Activated CD8-positive, alpha-beta T cell treated with anti-CD3 and anti-CD28 coated beads, Interleukin-2, amount 10 ng/mL, durations not matched to agents 7 days and 5 days (primary cell): ENCODE data around the gene AQP12A. TPM values are rescaled to one million over a fixed set of nuclear protein-coding genes. Genes with fewer than 3 reads are reported as not detected.
"Not testable (repeated sequence)": the region's sequence is repeated elsewhere in the genome, so short reads cannot be mapped to it uniquely, and the experiment has no call there.

Experiments used
- ATAC-seq: fragments of 150-1000 bp; cut with Tn5 transposase; one replicate; pipeline ENCODE4 v1.10.0; 2021; ENCODE audit warnings: moderate library complexity
- CTCF ChIA-PET: fragments of 350-600 bp; sonication (Branson Sonifier 250); formaldehyde crosslinking; loops from one replicate; lab custom pipeline; 2021; ENCODE audit warnings: antibody characterized with exemption; lab: Charles Lee
- POLR2A ChIA-PET: fragments of 350-600 bp; sonication (Branson Sonifier 250); formaldehyde crosslinking; loops from one replicate; lab custom pipeline; 2021; ENCODE audit warnings: antibody characterized with exemption; lab: Charles Lee
- DNase-seq: peaks from one replicate; pipeline ENCODE4 v3.0.0-alpha.2; 2020
- H3K27ac Mint-ChIP-seq: one replicate; pipeline ENCODE4 v1.8.0; 2021; ENCODE audit warnings: mild to moderate bottlenecking, mixed read lengths
- H3K27me3 Mint-ChIP-seq: one replicate; pipeline ENCODE4 v1.8.0; 2021; ENCODE audit warnings: low read depth, mixed read lengths
- H3K36me3 Mint-ChIP-seq: one replicate; pipeline ENCODE4 v1.8.0; 2021; ENCODE audit warnings: low read depth, mixed read lengths
- H3K4me1 Mint-ChIP-seq: one replicate; pipeline ENCODE4 v1.8.0; 2021; ENCODE audit warnings: low read depth, mixed read lengths
- H3K4me3 Mint-ChIP-seq: one replicate; pipeline ENCODE4 v1.8.0; 2021; ENCODE audit warnings: mild to moderate bottlenecking, mixed read lengths
- H3K9me3 Mint-ChIP-seq: one replicate; pipeline ENCODE4 v1.8.0; 2022; ENCODE audit warnings: mixed read lengths; ENCODE audit not compliant: insufficient read depth
- total RNA-seq, 2 experiments: library from RNA; stranded (reverse); gene quantifications; one replicate each; pipeline ENCODE4 v1.2.3, GENCODE V29; 2021

AQP12A gene
- total RNA-seq, 2 experiments from 2014 or later: not detected

GRCh38 chr2:240694304-240694703, 2.6 kb downstream of the AQP12A start:
- H3K4me3 Mint-ChIP-seq, H3K27me3 Mint-ChIP-seq, H3K9me3 Mint-ChIP-seq, CTCF ChIA-PET, ATAC-seq, H3K27ac Mint-ChIP-seq, H3K36me3 Mint-ChIP-seq, H3K4me1 Mint-ChIP-seq, POLR2A ChIA-PET, DNase-seq: not testable (repeated sequence)

- POLR2A ChIA-PET, ATAC-seq, H3K4me1 Mint-ChIP-seq, H3K4me3 Mint-ChIP-seq, CTCF ChIA-PET, H3K27ac Mint-ChIP-seq, DNase-seq, H3K9me3 Mint-ChIP-seq, H3K36me3 Mint-ChIP-seq, H3K27me3 Mint-ChIP-seq: not testable (repeated sequence)
Observed at GRCh38 chr2:240695593-240695992, 3.9 kb downstream of the AQP12A start.

GRCh38 chr2:240696469-240696868, 4.8 kb downstream of the AQP12A start:
- DNase-seq, ATAC-seq, H3K36me3 Mint-ChIP-seq, H3K9me3 Mint-ChIP-seq, H3K27me3 Mint-ChIP-seq, H3K27ac Mint-ChIP-seq, H3K4me1 Mint-ChIP-seq, CTCF ChIA-PET, H3K4me3 Mint-ChIP-seq, POLR2A ChIA-PET: not testable (repeated sequence)

GRCh38 chr2:240698852-240699561, 7.3 kb downstream of the AQP12A start:
- H3K27me3 Mint-ChIP-seq, H3K4me3 Mint-ChIP-seq, DNase-seq, ATAC-seq, CTCF ChIA-PET, H3K4me1 Mint-ChIP-seq, POLR2A ChIA-PET, H3K27ac Mint-ChIP-seq, H3K36me3 Mint-ChIP-seq, H3K9me3 Mint-ChIP-seq: not testable (repeated sequence)

DNA sequence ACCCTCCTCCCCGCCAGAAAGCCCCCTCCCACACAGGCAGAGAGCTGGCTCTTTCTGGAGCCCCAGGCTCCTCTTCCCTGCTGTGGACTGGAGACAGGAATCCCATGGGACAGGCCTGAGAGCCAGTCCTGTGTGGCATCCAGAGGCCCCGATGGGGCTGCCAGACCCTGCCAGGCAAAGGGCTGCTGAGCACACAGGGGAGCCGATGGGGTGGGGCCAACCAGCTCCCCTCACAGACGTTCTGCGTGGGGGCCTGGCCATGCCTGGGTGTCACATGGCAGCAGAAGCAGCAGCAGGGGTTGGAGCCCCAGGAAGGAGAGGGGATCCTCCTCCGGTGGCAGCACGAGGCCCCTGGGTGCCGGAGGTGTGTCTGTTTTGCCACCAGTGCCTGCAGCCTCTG, 8.2 kb downstream of the AQP12A start:
- CTCF ChIA-PET, H3K27me3 Mint-ChIP-seq, POLR2A ChIA-PET, ATAC-seq, H3K27ac Mint-ChIP-seq, H3K4me3 Mint-ChIP-seq, H3K36me3 Mint-ChIP-seq, H3K9me3 Mint-ChIP-seq, DNase-seq: not testable (repeated sequence)
- H3K4me1 Mint-ChIP-seq: peaks cover 13% of the 10 kb centered on the region

DNA sequence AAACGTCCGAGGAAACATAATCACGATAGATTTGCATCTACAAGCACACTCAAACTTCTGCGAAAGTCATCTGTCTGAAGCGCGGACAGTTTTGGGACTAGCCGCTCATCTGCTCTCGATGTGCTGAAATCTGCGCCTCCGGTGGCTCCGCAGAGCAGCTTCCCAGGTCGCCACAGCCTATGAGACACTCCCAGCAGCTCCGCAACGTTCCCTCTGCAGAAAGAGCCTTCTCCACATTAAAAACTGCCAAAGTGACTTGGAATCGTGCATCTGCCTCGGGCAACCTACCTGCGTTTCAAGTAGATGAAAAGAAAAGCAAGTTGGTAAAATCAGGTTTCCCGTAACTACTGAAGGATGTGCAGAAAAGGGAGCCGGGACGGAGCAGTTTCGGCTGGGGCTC, 8.9 kb downstream of the AQP12A start:
- H3K9me3 Mint-ChIP-seq, ATAC-seq, DNase-seq, H3K27ac Mint-ChIP-seq, POLR2A ChIA-PET, H3K4me3 Mint-ChIP-seq, H3K36me3 Mint-ChIP-seq, CTCF ChIA-PET: not testable (repeated sequence)
- Mint-ChIP-seq H3K4me1 (peaks cover 20% of the 10 kb centered on the region), H3K27me3 (peaks cover 12% of the 10 kb centered on the region)

DNA sequence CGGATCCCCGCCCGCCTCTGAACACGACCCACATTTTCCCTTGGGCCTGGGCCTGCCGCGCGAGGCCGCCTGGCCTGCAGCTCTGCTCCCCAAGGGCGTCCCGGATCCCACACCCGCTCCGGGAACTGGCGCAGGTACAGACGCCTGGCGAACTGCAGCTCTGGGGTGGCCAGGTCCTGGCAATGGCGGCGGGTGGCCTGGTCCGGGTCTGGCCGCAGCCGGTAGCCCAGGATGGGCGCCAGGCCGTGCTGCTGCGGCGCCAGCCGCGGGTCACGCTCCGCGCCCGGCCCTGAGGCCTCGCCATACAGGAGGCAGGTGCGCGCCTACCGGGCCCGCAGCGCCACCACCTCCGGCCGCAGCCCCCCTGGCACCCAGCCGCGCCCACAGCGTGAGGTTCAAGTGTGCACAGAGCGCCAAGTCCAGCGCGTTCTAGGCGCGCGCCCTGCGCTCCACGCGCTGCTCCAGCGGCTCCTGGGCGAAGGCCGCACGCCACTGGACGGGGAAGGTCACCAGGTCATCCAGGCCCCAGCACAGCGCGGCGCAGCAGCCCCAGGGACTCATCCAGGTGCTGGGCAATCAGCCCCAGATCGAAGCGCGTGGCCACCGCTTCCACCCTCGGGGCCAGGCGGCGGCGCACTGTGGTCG, 9.5 kb downstream of the AQP12A start:
- Mint-ChIP-seq H3K27ac (no peak overlapping the region), H3K36me3 (no peaks in the 10 kb centered on the region), H3K9me3 (no peaks in the 10 kb centered on the region), H3K27me3 (peaks cover 13% of the 10 kb centered on the region), H3K4me3 (no peak overlapping the region), H3K4me1 (peaks cover 21% of the 10 kb centered on the region)
- ChIA-PET POLR2A (no interaction called here), CTCF (no interaction called here)
- DNase-seq: no peak
- no peak for ATAC-seq

DNA sequence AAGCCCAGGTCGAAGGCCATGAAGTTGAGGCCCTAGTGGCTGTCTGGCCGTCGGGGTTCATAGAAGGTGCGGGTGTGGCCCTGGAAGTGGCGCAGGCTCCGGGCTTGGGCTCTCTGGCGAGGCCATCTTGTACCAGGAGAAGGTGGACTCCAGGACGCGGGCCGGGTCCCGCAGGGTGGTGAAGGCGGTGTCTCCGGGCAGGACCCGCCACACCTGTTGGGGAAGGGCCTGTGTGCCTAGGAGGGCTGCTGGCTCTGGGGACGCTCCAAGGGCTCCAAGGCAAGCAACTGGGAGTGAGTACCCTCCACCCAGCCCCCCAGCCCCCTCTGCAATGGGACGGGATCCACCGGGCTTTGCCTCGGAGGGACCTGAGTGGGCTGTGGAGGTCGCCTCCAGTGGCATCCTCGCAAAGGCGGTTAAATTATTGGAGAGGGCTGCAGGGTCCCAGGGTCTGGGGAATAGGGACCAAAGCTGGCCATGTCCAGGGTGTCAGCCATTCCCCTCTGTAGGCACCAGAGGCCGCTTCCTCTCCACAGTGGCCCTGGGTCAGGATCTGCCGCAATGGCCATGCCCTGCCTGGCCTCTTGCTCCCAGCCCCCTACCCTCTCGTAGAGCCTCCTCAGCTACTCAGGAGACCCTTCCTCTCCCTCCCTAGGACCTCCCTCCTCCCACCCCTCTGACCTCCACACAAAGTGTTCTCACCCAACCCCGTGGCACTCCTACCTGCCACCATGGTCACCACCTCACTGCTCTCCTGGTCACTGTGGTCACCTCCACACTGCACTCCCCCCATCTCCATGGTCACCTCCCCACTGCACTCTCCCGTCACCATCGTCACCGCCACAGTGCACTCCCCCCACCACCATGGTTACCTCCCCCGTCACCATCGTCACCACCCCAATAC, 10.3 kb downstream of the AQP12A start:
- Mint-ChIP-seq H3K9me3 (no peaks in the 10 kb centered on the region), H3K27ac (no peak overlapping the region), H3K36me3 (no peaks in the 10 kb centered on the region), H3K27me3 (peaks cover 16% of the 10 kb centered on the region), H3K4me1 (peaks cover 21% of the 10 kb centered on the region), H3K4me3 (no peak overlapping the region)
- POLR2A ChIA-PET: no interaction called here
- CTCF ChIA-PET: no interaction called here
- DNase-seq (no peak), ATAC-seq (no peak)

DNA sequence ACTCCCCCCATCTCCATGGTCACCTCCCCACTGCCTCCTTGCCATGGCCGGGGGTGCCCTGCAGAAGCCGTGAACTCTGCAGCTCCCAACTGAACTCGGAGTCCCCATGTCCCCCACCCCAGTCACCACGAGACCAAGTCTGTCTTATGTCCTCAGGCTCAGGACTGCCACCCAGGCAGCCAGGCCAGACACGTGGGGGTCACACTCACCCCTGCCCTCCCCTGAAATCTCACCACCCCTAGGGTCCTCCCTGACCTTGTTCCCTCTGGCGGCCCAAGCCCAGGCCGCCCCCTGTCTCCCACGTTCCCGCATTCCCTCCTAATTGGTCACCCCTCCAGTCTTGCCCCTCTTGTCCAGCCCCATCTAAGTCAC, 11.0 kb downstream of the AQP12A start:
- H3K4me1 Mint-ChIP-seq: peaks cover 21% of the 10 kb centered on the region
- no peak overlapping the region for H3K27ac Mint-ChIP-seq
- DNase-seq: no peak
- H3K4me3 Mint-ChIP-seq: no peak overlapping the region
- ATAC-seq: no peak
- H3K27me3 Mint-ChIP-seq: peaks cover 21% of the 10 kb centered on the region
- CTCF ChIA-PET: no interaction called here
- no peaks in the 10 kb centered on the region for H3K9me3 Mint-ChIP-seq
- POLR2A ChIA-PET: no interaction called here
- no peaks in the 10 kb centered on the region for H3K36me3 Mint-ChIP-seq

GRCh38 chr2:240703417-240704341, 12.0 kb downstream of the AQP12A start:
- ATAC-seq: no peak
- Mint-ChIP-seq H3K36me3 (no peaks in the 10 kb centered on the region), H3K27me3 (peaks cover 28% of the 10 kb centered on the region), H3K4me3 (no peak overlapping the region), H3K27ac (no peak overlapping the region), H3K4me1 (peaks cover 21% of the 10 kb centered on the region), H3K9me3 (no peaks in the 10 kb centered on the region)
- no peak for DNase-seq
- POLR2A ChIA-PET: interaction anchor here (1.0 kb wide), 1 partner anchor 143 kb away, joined by 3 read pairs; no protein-coding TSS in a partner anchor
- CTCF ChIA-PET: no interaction called here

DNA sequence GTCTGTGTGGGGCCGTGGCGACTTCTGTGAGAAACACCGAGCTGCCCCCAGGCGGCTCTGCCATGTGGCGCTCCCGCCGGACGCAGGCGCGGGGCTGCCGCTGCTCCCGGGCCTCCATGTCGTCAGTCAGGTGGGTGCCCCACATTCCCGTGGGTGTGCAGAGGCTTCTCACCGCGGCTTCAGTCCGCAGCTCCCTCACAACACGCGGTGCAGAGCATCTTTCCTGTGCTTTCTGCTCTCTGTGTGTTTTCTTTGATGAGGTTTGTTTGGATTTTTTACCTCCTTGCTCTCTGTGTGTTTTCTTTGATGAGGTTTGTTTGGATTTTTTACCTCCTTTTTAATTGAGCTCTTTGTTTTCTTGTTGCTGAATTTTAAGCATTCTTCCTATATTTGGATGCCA, 13.0 kb downstream of the AQP12A start:
- H3K9me3 Mint-ChIP-seq: no peaks in the 10 kb centered on the region
- POLR2A ChIA-PET: interaction anchor here (1.0 kb wide), 1 partner anchor 144 kb away, joined by 3 read pairs; no protein-coding TSS in a partner anchor
- peak; percentile 43 for DNase-seq
- peaks cover 21% of the 10 kb centered on the region for H3K4me1 Mint-ChIP-seq
- peak overlapping the region; percentile 3 for H3K27ac Mint-ChIP-seq
- H3K27me3 Mint-ChIP-seq: peaks cover 28% of the 10 kb centered on the region
- H3K36me3 Mint-ChIP-seq: no peaks in the 10 kb centered on the region
- CTCF ChIA-PET: interaction anchor here (0.7 to 1.0 kb wide), 2 partner anchors 125 to 191 kb away, joined by 3 read pairs; no protein-coding TSS in a partner anchor
- ATAC-seq: peak; percentile 64
- peak overlapping the region; percentile 45 for H3K4me3 Mint-ChIP-seq
